Measurements from ENCODE around the gene HOXA2. TPM values are rescaled to one million over a fixed set of nuclear protein-coding genes. Genes with fewer than 3 reads are reported as not detected.

Gene HOXA2
- total RNA-seq, 2 donors from 2014 or later, result 1.8 to 2.4 TPM

DNA sequence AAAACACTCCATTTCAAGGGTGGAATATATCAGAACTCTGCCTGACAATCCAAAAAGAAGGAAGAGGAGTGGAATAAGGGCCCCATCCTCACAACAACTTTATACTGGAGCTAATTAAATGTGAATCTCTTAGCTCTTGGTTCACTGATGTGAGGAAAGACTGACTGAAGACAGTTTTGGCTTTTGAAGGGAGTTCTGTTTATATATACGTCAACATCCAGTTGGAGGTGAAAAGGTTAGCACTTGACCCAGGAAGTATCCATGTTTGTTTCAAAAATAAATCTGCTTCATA lies 9.7 kb downstream of the HOXA2 start:
- intact Hi-C loops (cut with DNase I), result loop anchor here (10.0 kb wide), 1 partner anchor 718 kb away; no protein-coding TSS in a partner anchor
- TF ChIP-seq, protein P1, sequence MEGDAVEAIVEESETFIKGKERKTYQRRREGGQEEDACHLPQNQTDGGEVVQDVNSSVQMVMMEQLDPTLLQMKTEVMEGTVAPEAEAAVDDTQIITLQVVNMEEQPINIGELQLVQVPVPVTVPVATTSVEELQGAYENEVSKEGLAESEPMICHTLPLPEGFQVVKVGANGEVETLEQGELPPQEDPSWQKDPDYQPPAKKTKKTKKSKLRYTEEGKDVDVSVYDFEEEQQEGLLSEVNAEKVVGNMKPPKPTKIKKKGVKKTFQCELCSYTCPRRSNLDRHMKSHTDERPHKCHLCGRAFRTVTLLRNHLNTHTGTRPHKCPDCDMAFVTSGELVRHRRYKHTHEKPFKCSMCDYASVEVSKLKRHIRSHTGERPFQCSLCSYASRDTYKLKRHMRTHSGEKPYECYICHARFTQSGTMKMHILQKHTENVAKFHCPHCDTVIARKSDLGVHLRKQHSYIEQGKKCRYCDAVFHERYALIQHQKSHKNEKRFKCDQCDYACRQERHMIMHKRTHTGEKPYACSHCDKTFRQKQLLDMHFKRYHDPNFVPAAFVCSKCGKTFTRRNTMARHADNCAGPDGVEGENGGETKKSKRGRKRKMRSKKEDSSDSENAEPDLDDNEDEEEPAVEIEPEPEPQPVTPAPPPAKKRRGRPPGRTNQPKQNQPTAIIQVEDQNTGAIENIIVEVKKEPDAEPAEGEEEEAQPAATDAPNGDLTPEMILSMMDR (IDR thresholded peaks at IDR 0.05), result no peak
- Histone ChIP-seq H3K27me3 (peaks cover 7% of the 10 kb centered on the region), H3K9ac (ENCODE audit: low read depth in 2 of 2, low read length in 2 of 2) (no peak overlapping the region), H3K4me3 (no peak overlapping the region), H3K36me3 (no peaks in the 10 kb centered on the region), H3K27ac (no peak overlapping the region), H3K4me1 (peaks cover under 1% of the 10 kb centered on the region), H3K9me3 (no peaks in the 10 kb centered on the region)
- no peak for DNase-seq

DNA sequence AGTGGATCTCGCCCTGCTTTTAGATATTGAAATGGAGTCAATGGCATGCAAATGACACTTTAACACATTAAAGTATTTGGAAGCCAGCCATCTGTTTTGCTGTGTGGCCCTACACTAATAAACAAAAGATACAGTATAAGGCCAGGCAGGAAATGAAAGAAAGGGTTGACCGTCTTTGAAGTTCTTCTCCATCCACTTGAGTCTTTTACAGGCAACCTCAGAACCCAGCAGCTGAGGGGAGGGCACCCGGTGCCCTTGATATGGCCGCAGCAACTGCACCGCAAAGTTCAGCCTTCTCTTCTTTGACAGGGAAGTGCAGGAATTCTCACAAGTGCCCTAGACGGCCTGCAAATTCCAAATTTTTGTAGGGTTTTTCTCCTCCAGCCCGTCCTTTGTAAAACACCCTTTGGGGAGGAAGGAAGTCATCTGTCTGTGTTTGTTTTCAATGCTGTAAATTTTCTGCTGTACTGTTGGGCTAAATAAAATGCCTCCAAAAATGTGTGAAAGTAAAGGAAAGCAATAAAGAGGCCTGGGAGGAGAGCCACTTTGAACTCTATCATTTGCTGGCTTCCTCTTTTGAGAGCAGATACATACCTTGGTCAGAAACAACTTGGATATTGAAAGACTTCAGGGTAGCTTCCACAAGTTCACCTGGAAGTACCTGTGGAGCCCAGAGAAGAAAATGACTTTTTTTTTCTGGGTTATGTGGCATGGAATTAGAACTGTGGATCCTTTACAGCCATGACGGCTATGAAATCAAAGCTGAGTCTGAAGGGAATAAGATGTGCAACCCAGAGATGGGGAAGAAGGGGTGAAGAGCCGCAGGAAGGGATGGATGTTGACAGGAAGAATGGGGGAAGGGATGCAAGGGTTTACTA lies 10.3 kb downstream of the HOXA2 start:
- Histone ChIP-seq H3K9ac (ENCODE audit: low read depth in 2 of 2, low read length in 2 of 2) (no peak overlapping the region), H3K9me3 (no peaks in the 10 kb centered on the region), H3K4me1 (no peaks in the 10 kb centered on the region), H3K27ac (no peak overlapping the region), H3K36me3 (no peaks in the 10 kb centered on the region), H3K4me3 (no peak overlapping the region), H3K27me3 (peaks cover 7% of the 10 kb centered on the region)
- intact Hi-C loops (cut with DNase I), result loop anchor here (10.0 kb wide), 1 partner anchor 717 kb away; no protein-coding TSS in a partner anchor
- TF ChIP-seq, protein P1 (IDR thresholded peaks at IDR 0.05), result no peak
- no peak for DNase-seq

DNA sequence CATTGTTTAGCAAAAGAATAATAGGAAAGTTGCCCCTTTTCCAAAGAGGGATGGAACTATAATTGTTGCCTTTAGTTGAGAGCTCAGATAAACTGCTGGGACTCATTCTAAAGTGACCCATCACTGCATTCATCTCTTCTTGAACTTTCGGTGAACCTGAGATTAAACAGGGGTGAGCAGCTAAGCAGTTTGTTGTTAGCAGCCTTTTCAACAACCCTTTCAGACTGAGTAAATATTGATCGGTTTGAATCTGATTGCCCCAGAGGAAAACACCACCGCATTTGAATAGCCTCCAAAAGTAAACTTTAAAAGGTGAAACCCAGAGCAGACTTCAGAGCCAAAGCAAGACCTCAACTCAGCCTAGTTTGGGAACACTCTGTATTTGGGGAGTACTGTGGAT lies 11.4 kb downstream of the HOXA2 start:
- H3K9ac ChIP-seq (ENCODE audit: low read depth in 2 of 2, low read length in 2 of 2), result no peak overlapping the region
- no peak for DNase-seq

DNA sequence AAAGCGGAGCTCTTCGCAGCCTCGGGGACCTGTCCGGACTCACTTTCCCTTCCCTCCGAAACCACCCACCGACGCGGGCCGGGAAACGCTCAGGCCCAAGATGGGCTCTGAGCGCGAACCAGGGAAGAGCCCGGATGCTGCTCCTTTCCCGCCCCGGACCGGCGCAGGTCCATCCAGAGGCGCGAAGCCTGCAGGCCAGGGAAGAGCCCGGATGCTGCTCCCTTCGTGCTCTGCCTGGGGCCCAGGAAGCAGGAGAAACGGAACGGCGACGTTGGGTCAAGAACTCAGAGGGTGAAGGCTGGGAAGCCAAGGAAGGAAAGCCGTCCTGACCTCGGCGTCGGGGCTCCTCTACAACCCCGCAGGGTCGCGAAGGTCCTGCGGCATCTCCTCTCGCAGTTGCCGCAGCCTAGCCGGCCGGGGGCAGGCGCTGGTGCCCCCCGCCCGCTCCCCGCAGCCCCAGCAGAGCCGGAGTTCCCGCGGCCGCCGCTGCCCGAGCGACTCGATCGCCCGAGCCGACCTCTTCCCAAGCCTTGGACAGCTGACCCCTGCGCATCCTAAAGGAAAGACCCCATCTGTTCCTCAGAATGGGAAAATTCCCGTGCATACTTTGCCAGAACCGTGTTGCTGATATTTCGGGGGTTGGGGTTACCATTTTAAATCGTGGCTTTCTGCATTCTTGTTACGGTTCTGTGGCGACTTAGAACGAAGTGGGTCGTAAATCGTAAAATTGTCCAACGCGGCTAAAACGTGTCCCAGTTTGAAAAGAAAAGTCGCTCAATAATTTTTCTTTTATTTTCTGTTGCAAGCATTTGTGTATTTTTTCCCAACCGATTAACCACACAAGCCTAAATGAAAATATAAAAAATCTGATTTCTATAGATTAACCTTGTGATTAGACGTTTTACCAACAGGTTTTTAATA lies 14.2 kb downstream of the HOXA2 start:
- Histone ChIP-seq H3K4me3 (no peak overlapping the region), H3K27ac (no peak overlapping the region), H3K36me3 (no peaks in the 10 kb centered on the region), H3K4me1 (no peaks in the 10 kb centered on the region), H3K9me3 (no peaks in the 10 kb centered on the region), H3K27me3 (peaks cover 7% of the 10 kb centered on the region), H3K9ac (ENCODE audit: low read depth in 2 of 2, low read length in 2 of 2) (no peak overlapping the region)
- intact Hi-C loops (cut with DNase I), result no loop called here
- TF ChIP-seq, protein P1 (IDR thresholded peaks at IDR 0.05), result no peak
- DNase-seq, result no peak

More for the DNA sequence above, 11.4 kb downstream of the HOXA2 start:
- intact Hi-C loops (cut with DNase I), result loop anchor here (10.0 kb wide), 1 partner anchor 716 kb away; no protein-coding TSS in a partner anchor
- H3K4me3 ChIP-seq, result no peak overlapping the region
- no peaks in the 10 kb centered on the region for H3K4me1 ChIP-seq
- H3K27me3 ChIP-seq, result peaks cover 7% of the 10 kb centered on the region
- no peaks in the 10 kb centered on the region for H3K9me3 ChIP-seq
- TF ChIP-seq, protein P1 (IDR thresholded peaks at IDR 0.05), result no peak
- H3K36me3 ChIP-seq, result no peaks in the 10 kb centered on the region
- no peak overlapping the region for H3K27ac ChIP-seq

DNA sequence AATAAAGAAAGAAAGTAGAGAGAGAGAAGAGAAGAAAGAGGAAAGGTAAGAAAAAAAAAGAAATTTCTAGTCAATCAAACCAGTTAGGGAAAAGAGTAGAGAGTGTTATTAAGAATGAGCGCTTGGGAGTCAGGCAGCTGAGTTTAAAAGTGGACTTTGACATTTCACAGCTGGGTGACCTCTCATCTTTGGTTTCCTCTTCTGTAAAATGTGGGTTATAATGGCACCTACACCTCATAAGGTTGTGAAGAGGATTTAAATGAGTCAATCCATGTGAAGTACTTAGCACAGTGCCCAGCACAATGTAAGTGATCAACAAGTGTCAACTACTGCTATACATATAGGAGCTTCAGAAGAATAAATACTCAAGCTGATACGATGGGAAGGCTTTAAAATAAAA lies 18.8 kb downstream of the HOXA2 start:
- no peaks in the 10 kb centered on the region for H3K36me3 ChIP-seq
- no peak for DNase-seq
- intact Hi-C loops (cut with DNase I), result no loop called here
- TF ChIP-seq, protein P1 (IDR thresholded peaks at IDR 0.05), result no peak
- H3K9ac ChIP-seq (ENCODE audit: low read depth in 2 of 2, low read length in 2 of 2), result no peak overlapping the region
- H3K27me3 ChIP-seq, result peaks cover 7% of the 10 kb centered on the region
- no peak overlapping the region for H3K27ac ChIP-seq
- no peak overlapping the region for H3K4me3 ChIP-seq
- no peaks in the 10 kb centered on the region for H3K4me1 ChIP-seq
- no peaks in the 10 kb centered on the region for H3K9me3 ChIP-seq
